HG03457 (cell line): ENCODE data around the gene FSTL4.
"Not testable (repeated sequence)": the region's sequence is repeated elsewhere in the genome, so short reads cannot be mapped to it uniquely, and the experiment has no call there.

ENCODE experiments used
- ATAC-seq: cut with Tn5 transposase; IDR thresholded peaks from one replicate; pipeline ENCODE4 v1.9.1; 2021; ENCODE audit warnings: moderate number of reproducible peaks; ENCODE audit not compliant: unreplicated experiment

The FSTL4 gene

GRCh38 chr5:133205204-133205603 lies 407.1 kb downstream of the FSTL4 start:
- no peak for ATAC-seq

GRCh38 chr5:133203317-133204305 lies 408.7 kb downstream of the FSTL4 start:
- ATAC-seq, result no peak

GRCh38 chr5:133202066-133202665 lies 410.2 kb downstream of the FSTL4 start:
- no peak for ATAC-seq

- ATAC-seq, result no peak
Observed at GRCh38 chr5:133201310-133201709, 411.0 kb downstream of the FSTL4 start.

GRCh38 chr5:133200256-133200655 lies 412.1 kb downstream of the FSTL4 start:
- no peak for ATAC-seq

GRCh38 chr5:133199417-133200178 lies 412.7 kb downstream of the FSTL4 start:
- no peak for ATAC-seq

GRCh38 chr5:133198511-133198910 lies 413.8 kb downstream of the FSTL4 start:
- ATAC-seq, result no peak

- no peak for ATAC-seq
Observed at GRCh38 chr5:133196441-133197085, 415.8 kb downstream of the FSTL4 start.

GRCh38 chr5:133195250-133195649 lies 417.1 kb downstream of the FSTL4 start:
- no peak for ATAC-seq

- no peak for ATAC-seq
Observed at GRCh38 chr5:133193794-133194193, 418.5 kb downstream of the FSTL4 start.

GRCh38 chr5:133192716-133193115 lies 419.6 kb downstream of the FSTL4 start:
- ATAC-seq, result no peak

- no peak for ATAC-seq
Observed at GRCh38 chr5:133189881-133190280, 422.5 kb downstream of the FSTL4 start.

- no peak for ATAC-seq
Observed at GRCh38 chr5:133179405-133179804, 432.9 kb downstream of the FSTL4 start.

GRCh38 chr5:133170756-133171387 lies 441.5 kb downstream of the FSTL4 start:
- not testable (repeated sequence) for ATAC-seq

- ATAC-seq, result no peak
Observed at GRCh38 chr5:133164759-133165158, 447.6 kb downstream of the FSTL4 start.

GRCh38 chr5:133163839-133164238 lies 448.5 kb downstream of the FSTL4 start:
- no peak for ATAC-seq

GRCh38 chr5:133159543-133159942 lies 452.8 kb downstream of the FSTL4 start:
- ATAC-seq, result no peak

- ATAC-seq, result no peak
Observed at GRCh38 chr5:133155326-133155969, 456.9 kb downstream of the FSTL4 start.

GRCh38 chr5:133154274-133155075 lies 457.9 kb downstream of the FSTL4 start:
- ATAC-seq, result no peak
